HepG2 (cell line): ENCODE data around the gene RING1. TPM values are rescaled to one million over a fixed set of nuclear protein-coding genes. Genes with fewer than 3 reads are reported as not detected.

Experiments used
- ATAC-seq: fragments of 200-7000 bp; cut with Tn5 transposase; 3 replicates; pipeline ENCODE4 v1.9.1; 2020; ENCODE audit warnings: mild to moderate bottlenecking, moderate library complexity
- BruUV-seq: library from RNA; stranded (reverse); fragments of 400-500 nt; replicated peaks from 2 replicates; lab custom pipeline; 2021; lab: Mats Ljungman, UMichigan
- CTCF ChIA-PET: fragments of 300-600 bp; formaldehyde crosslinking; extraction: SDS; loops from one replicate; lab custom pipeline; 2021; ENCODE audit warnings: low total read pairs, inconsistent platforms, low intra/inter-chr PET ratio; lab: Yijun Ruan, JAX
- POLR2A ChIA-PET: fragments of 350-600 bp; sonication (Branson Sonifier 250); formaldehyde crosslinking; loops from one replicate; lab custom pipeline; 2020; ENCODE audit warnings: antibody characterized with exemption, inconsistent platforms; lab: Yijun Ruan, JAX
- DNase-seq: peaks from one replicate; pipeline ENCODE4 v3.0.0-alpha.2; 2015; ENCODE audit warnings: low spot score
- FAIRE-seq: peaks from 3 replicates; lab custom pipeline; 2011; peaks lifted over from hg19 to GRCh38; lab: Jason Lieb, UNC
- H2AFZ ChIP-seq: one replicate; pipeline ENCODE4 v1.6.1; 2011; ENCODE audit warnings: low read length, inconsistent platforms
- H3K27ac ChIP-seq: fragments of 300-600 bp; 3 replicates; pipeline ENCODE4 v1.8.0; 2011; ENCODE audit warnings: mixed run types, mild to moderate bottlenecking, mixed read lengths, low read length, inconsistent platforms; ENCODE audit not compliant: insufficient read depth; ENCODE audit errors: extremely low read length
- H3K27me3 ChIP-seq, 2 experiments: fragments of 200-600 bp in 1 of 2; 2 replicates in 1 of 2; 3 replicates in 1 of 2; pipeline versions ENCODE4 v1.6.0 to v1.8.0; 2011; ENCODE audit warnings: low read length in 2 of 2, mild to moderate bottlenecking in 2 of 2, moderate library complexity in 2 of 2, inconsistent platforms in 1 of 2; ENCODE audit not compliant: insufficient read depth in 2 of 2, control insufficient read depth in 1 of 2
- H3K36me3 ChIP-seq, 2 experiments: fragments of 200-600 bp in 1 of 2; replicated peaks in 1 of 2; 2 replicates in 1 of 2; 3 replicates in 1 of 2; pipeline versions ENCODE4 v1.5.1 to v1.8.0; 2011; ENCODE audit warnings: low read length in 2 of 2, inconsistent platforms in 1 of 2; ENCODE audit not compliant: insufficient read depth in 2 of 2, control insufficient read depth in 1 of 2
- H3K4me1 ChIP-seq: 2 replicates; pipeline ENCODE4 v1.5.1; 2012; ENCODE audit warnings: low read length, inconsistent platforms; ENCODE audit not compliant: insufficient read depth
- H3K4me2 ChIP-seq: 2 replicates; pipeline ENCODE4 v1.6.0; 2011; ENCODE audit warnings: low read depth, low read length, inconsistent platforms
- H3K4me3 ChIP-seq, 3 experiments: fragments of 200-600 bp in 1 of 3; sonication (generic), shearing (Covaris generic) in 1 of 3; replicated peaks in 1 of 3; 2 replicates each; pipeline ENCODE4 v1.5.1; 2011 to 2016; ENCODE audit warnings: low read length in 3 of 3, inconsistent platforms in 2 of 3, low read depth in 2 of 3, mild to moderate bottlenecking in 2 of 3, control low read depth in 1 of 3, mixed read lengths in 1 of 3; ENCODE audit not compliant: insufficient read depth in 1 of 3
- H3K79me2 ChIP-seq: one replicate; pipeline ENCODE4 v1.6.1; 2011; ENCODE audit warnings: low read length, inconsistent platforms; ENCODE audit not compliant: insufficient read depth
- H3K9ac ChIP-seq: 2 replicates; pipeline ENCODE4 v1.6.0; 2011; ENCODE audit warnings: mild to moderate bottlenecking, low read depth, low read length, inconsistent platforms; ENCODE audit not compliant: insufficient read depth
- H3K9me3 ChIP-seq: 2 replicates; pipeline ENCODE4 v1.5.1; 2012; ENCODE audit warnings: mild to moderate bottlenecking, low read length
- H4K20me1 ChIP-seq: 2 replicates; pipeline ENCODE4 v1.6.0; 2011; ENCODE audit warnings: inconsistent platforms, mild to moderate bottlenecking, low read length, moderate library complexity; ENCODE audit not compliant: insufficient read depth
- ATF1 ChIP-seq: IDR thresholded peaks from 2 replicates; pipeline ENCODE4 v1.6.1; 2016; ENCODE audit warnings: mild to moderate bottlenecking, control low read depth
- EHMT2 ChIP-seq: fragments of 200-600 bp; sonication (generic); IDR thresholded peaks from 2 replicates; pipeline ENCODE4 v1.7.0; 2017; ENCODE audit warnings: antibody characterized with exemption, low read depth, low read length, borderline replicate concordance
- ELF1 ChIP-seq: sonication (generic); formaldehyde crosslinking; IDR thresholded peaks from 2 replicates; pipeline ENCODE4 v1.4.0; 2020; ENCODE audit warnings: missing genetic modification reagents
- FOXK2 ChIP-seq: fragments of 450-650 bp; IDR thresholded peaks from 2 replicates; pipeline ENCODE4 v1.6.1; 2016
- FOXP1 ChIP-seq, 2 experiments: fragments of 450-650 bp in 1 of 2; IDR thresholded peaks; 2 replicates each; pipeline ENCODE4 v1.6.1; 2017 to 2018; ENCODE audit warnings: antibody characterized with exemption in 1 of 2
- GABPA ChIP-seq, 2 experiments: IDR thresholded peaks; 2 replicates each; pipeline ENCODE4 v1.6.1; 2011 to 2016; ENCODE audit warnings: low read depth in 2 of 2, low read length in 1 of 2, missing biosample characterization in 1 of 2, missing genetic modification characterization in 1 of 2
- GABPB1 ChIP-seq: IDR thresholded peaks from 2 replicates; pipeline ENCODE4 v1.6.1; 2016; ENCODE audit warnings: mild to moderate bottlenecking, missing genetic modification reagents, moderate library complexity, missing compliant biosample characterization
- LCORL ChIP-seq, 2 experiments: fragments of 450-650 bp in 1 of 2; sonication (generic) in 1 of 2; formaldehyde crosslinking in 1 of 2; IDR thresholded peaks; 2 replicates each; pipeline versions ENCODE4 v1.5.0 to v1.6.1; 2017 to 2020; ENCODE audit warnings: antibody characterized with exemption in 1 of 2, missing genetic modification reagents in 1 of 2
- NR2C2 ChIP-seq: sonication (generic); formaldehyde crosslinking; IDR thresholded peaks from 2 replicates; pipeline ENCODE4 v1.4.0; 2020; ENCODE audit warnings: missing genetic modification reagents, mild to moderate bottlenecking, moderate library complexity, borderline replicate concordance
- POGZ ChIP-seq: sonication (generic); formaldehyde crosslinking; IDR thresholded peaks from 2 replicates; pipeline ENCODE4 v1.4.0; 2020; ENCODE audit warnings: mild to moderate bottlenecking, missing genetic modification reagents
- SETDB1 ChIP-seq: sonication (generic); formaldehyde crosslinking; IDR thresholded peaks from 2 replicates; pipeline ENCODE4 v1.5.1; 2020; ENCODE audit warnings: missing genetic modification reagents, mild to moderate bottlenecking, borderline replicate concordance
- SKI ChIP-seq: fragments of 450-650 bp; IDR thresholded peaks from one replicate; pipeline ENCODE4 v1.6.1; 2018; ENCODE audit warnings: mild to moderate bottlenecking; ENCODE audit not compliant: partially characterized antibody
- WIZ ChIP-seq: sonication (generic); formaldehyde crosslinking; IDR thresholded peaks from 2 replicates; pipeline ENCODE4 v1.5.1; 2020; ENCODE audit warnings: mild to moderate bottlenecking, missing genetic modification reagents
- ZNF768 ChIP-seq: sonication (generic); formaldehyde crosslinking; IDR thresholded peaks from 2 replicates; pipeline ENCODE4 v1.4.0; 2020; ENCODE audit warnings: missing genetic modification reagents
- ZNF841 ChIP-seq: sonication (generic); formaldehyde crosslinking; IDR thresholded peaks from 2 replicates; pipeline ENCODE4 v1.8.1; 2023; ENCODE audit warnings: missing genetic modification reagents, borderline replicate concordance
- WGBS: methylation state at CpG from one replicate; pipeline ENCODE4 v1.1.6; 2017; ENCODE audit warnings: low lambda C conversion rate; 5-methylcytosine and 5-hydroxymethylcytosine counted together
- in situ Hi-C: cut with HindIII; loops from 2 replicates; pipeline ENCODE4 v1.10.0; 2017; ENCODE audit warnings: low pct_unique_long_range_greater_than_20kb; ENCODE audit not compliant: extremely low pct_ligation_motif_present
- intact Hi-C: fragments of 100-400 bp; cut with micrococcal nuclease; formaldehyde crosslinking; loops from one replicate; pipeline ENCODE4 v1.10.0; 2022; ENCODE audit not compliant: unreplicated experiment
- polyA plus RNA-seq, 8 experiments: library from polyadenylated mRNA; depleted of rRNA in 3 of 8; stranded (reverse) in 7 of 8; unstranded in 1 of 8; fragments of >200 nt; fragmentation: Illumina TruSeq in 4 of 8; extraction: Trizol in 4 of 8; gene quantifications; 2 replicates each; pipeline versions ENCODE4 v1.2.1 to v1.2.3, GENCODE V29; 2011 to 2016; ENCODE audit warnings: low read depth in 4 of 8, missing spikeins in 1 of 8, mixed read lengths in 1 of 8; ENCODE audit not compliant: insufficient read depth in 1 of 8
- total RNA-seq, 5 experiments: library from RNA; depleted of rRNA; stranded (reverse); fragments of >200 nt; fragmentation: Illumina TruSeq; extraction: Trizol; gene quantifications; 2 replicates each; pipeline ENCODE4 v1.2.3, GENCODE V29; 2016; ENCODE audit warnings: low read depth in 1 of 5
- TF ChIP-seq, protein P1 (sequence below), 2 experiments: fragments of 450-650 bp in 1 of 2; sonication (generic) in 1 of 2; formaldehyde crosslinking in 1 of 2; IDR thresholded peaks; 2 replicates each; pipeline versions ENCODE4 v1.6.1 to v1.8.0; 2016 to 2022; ENCODE audit warnings: antibody characterized with exemption in 1 of 2, mild to moderate bottlenecking in 1 of 2, missing genetic modification reagents in 1 of 2

The RING1 gene
- total and polyA plus RNA-seq, 2 of the 13 experiments (the other 11 are each of a cell fraction or from before 2014, with no cell fraction given), result 23.9 to 33.6 TPM

DNA sequence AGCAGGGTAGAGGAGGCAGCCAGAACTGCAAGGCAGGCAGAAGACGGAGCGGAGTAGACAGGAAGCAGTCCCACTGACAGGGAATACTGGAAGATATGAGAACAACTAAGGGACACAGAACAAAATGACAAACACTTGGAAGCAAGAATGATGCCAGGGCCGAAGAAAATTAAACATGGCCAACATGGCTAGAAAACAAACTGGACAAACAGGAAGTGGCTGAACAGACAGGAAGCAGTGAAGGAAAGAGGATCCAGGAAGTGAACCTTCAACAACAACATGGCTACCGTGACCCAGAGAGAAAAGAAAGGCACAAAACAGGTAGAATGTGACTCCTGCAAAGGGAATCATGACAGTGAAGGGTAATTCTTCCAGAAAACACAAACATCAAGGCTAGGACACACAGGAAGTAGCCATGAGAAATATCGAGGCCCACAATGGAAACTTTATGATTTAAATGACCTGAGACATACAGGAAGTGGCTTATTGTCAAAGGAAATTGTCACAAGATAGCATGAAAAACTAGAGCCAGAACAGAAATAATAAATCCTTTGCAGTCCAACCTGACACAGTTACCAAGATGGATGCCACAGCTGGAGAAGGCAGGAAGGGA, 25.1 kb upstream of the RING1 start:
- TF ChIP-seq ZNF841 (CRISPR knock-in tag), result no peak
- TF ChIP-seq EHMT2, result peak; percentile 79
- peak; percentile 70; the same call in 1 of the 2 replicates for TF ChIP-seq NR2C2 (CRISPR knock-in tag)
- TF ChIP-seq FOXP1 (IDR thresholded peaks at IDR 0.05), result no peak
- no peak for TF ChIP-seq FOXP1 (CRISPR knock-in tag; IDR thresholded peaks at IDR 0.05)
- TF ChIP-seq SETDB1, result peak; percentile 94
- TF ChIP-seq POGZ, result 0 out of 2 replicates have a peak, but pooled peaks have one; percentile 13
- TF ChIP-seq WIZ (CRISPR knock-in tag), result 0 out of 2 replicates have a peak, but pooled peaks have one; percentile 53
- TF ChIP-seq ATF1, result no peak
- TF ChIP-seq GABPB1 (CRISPR knock-in tag), result peak; percentile 68; the same call in 1 of the 2 replicates
- TF ChIP-seq, protein P1, sequence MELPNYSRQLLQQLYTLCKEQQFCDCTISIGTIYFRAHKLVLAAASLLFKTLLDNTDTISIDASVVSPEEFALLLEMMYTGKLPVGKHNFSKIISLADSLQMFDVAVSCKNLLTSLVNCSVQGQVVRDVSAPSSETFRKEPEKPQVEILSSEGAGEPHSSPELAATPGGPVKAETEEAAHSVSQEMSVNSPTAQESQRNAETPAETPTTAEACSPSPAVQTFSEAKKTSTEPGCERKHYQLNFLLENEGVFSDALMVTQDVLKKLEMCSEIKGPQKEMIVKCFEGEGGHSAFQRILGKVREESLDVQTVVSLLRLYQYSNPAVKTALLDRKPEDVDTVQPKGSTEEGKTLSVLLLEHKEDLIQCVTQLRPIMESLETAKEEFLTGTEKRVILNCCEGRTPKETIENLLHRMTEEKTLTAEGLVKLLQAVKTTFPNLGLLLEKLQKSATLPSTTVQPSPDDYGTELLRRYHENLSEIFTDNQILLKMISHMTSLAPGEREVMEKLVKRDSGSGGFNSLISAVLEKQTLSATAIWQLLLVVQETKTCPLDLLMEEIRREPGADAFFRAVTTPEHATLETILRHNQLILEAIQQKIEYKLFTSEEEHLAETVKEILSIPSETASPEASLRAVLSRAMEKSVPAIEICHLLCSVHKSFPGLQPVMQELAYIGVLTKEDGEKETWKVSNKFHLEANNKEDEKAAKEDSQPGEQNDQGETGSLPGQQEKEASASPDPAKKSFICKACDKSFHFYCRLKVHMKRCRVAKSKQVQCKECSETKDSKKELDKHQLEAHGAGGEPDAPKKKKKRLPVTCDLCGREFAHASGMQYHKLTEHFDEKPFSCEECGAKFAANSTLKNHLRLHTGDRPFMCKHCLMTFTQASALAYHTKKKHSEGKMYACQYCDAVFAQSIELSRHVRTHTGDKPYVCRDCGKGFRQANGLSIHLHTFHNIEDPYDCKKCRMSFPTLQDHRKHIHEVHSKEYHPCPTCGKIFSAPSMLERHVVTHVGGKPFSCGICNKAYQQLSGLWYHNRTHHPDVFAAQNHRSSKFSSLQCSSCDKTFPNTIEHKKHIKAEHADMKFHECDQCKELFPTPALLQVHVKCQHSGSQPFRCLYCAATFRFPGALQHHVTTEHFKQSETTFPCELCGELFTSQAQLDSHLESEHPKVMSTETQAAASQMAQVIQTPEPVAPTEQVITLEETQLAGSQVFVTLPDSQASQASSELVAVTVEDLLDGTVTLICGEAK (IDR thresholded peaks at IDR 0.05), result peak; percentile 39
- TF ChIP-seq, protein P1 (CRISPR knock-in tag; IDR thresholded peaks at IDR 0.05), result no peak
- no peak for TF ChIP-seq SKI
- TF ChIP-seq ELF1 (CRISPR knock-in tag), result peak; percentile 75
- peak; percentile 36; the same call in 1 of the 2 replicates for TF ChIP-seq FOXK2
- peak; percentile 93 for TF ChIP-seq LCORL (IDR thresholded peaks at IDR 0.05)
- no peak for TF ChIP-seq LCORL (CRISPR knock-in tag; IDR thresholded peaks at IDR 0.05)
- TF ChIP-seq GABPA (IDR thresholded peaks at IDR 0.05; ENCODE audit: low read depth, low read length), result peak; percentile 50
- TF ChIP-seq GABPA (CRISPR knock-in tag; IDR thresholded peaks at IDR 0.05; ENCODE audit: low read depth), result peak; percentile 92
- TF ChIP-seq ZNF768 (CRISPR knock-in tag), result no peak
- TF ChIP-seq, all 625 proteins: peak for 11
- peak; percentile 28 for FAIRE-seq
- WGBS, result 57% methylated on average over 5 of the region's 5 CpGs
- H3K27me3 ChIP-seq, result peaks cover 2 to 17% of the 10 kb centered on the region in 2 experiments; a peak in 1 of 5 replicates
- no peaks in the 10 kb centered on the region for H3K36me3 ChIP-seq
- no peak overlapping the region; a peak in 1 of 6 replicates for H3K4me3 ChIP-seq
- H3K9ac ChIP-seq, result no peak overlapping the region
- H3K79me2 ChIP-seq, result no peaks in the 10 kb centered on the region
- no peak for ATAC-seq
- no peak for DNase-seq
- ChIA-PET POLR2A (no interaction called here), CTCF (no interaction called here)
- BruUV-seq, result no TSS peak
- peak overlapping the region; percentile 45 for H3K4me2 ChIP-seq
- peak overlapping the region; percentile 68 for H2AFZ ChIP-seq
- intact Hi-C loops, result no loop called here
- H3K9me3 ChIP-seq, result peaks cover 19% of the 10 kb centered on the region; the same call in 1 of the 2 replicates
- in situ Hi-C loops, result no loop called here
- no peak overlapping the region for H3K27ac ChIP-seq
- H4K20me1 ChIP-seq, result no peaks in the 10 kb centered on the region
- peaks cover 6% of the 10 kb centered on the region; the same call in 1 of the 2 replicates for H3K4me1 ChIP-seq
